ENCODE measurements around the gene MLLT6. TPM values are rescaled to one million over a fixed set of nuclear protein-coding genes. Genes with fewer than 3 reads are reported as not detected.
A peak's percentile ranks its signal among the peaks of the same experiment; 100 is the strongest.

Gene MLLT6
- total RNA-seq, 1 experiment from 2014 or later, result 48.0 TPM

DNA sequence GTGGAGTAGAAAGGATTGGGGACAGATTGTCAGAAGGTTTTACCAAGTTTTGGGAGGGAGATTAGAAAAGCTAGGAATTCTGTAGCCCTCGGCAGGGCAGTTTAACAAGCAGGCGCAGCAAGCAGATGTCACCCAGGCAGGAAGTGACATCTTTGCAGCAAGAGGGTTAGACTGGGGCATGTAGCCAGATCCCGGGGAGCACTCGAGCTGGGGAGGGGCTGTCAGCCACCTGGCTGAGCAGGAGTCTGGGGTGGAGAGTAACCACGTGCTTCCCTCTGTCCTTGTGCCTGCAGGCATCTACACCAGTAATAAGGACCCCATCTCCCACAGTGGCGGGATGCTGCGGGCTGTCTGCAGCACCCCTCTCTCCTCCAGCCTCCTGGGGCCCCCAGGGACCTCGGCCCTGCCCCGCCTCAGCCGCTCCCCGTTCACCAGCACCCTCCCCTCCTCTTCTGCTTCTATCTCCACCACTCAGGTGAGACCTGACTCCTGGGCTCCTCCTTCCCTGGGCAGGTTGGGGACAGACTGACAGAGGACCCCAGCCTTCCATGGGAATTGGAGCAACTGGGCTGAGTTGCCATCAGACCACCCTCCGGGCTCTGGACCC is 12.2 kb downstream of the MLLT6 start:
- POLR2A ChIA-PET, result interaction anchor here (2.4 kb wide), 1 partner anchor 12 kb away, joined by 15 read pairs; the partner anchor contains the start of gene MLLT6
- peaks cover 54% of the 10 kb centered on the region for H3K4me1 Mint-ChIP-seq
- CTCF ChIA-PET, result interaction anchor here (1.7 to 3.0 kb wide), 4 partner anchors 11 to 41 kb away, joined by 7 to 24 read pairs (median 9); partner anchors contain the start of gene CISD3
- peak; percentile 67; the same call in 1 of the 2 replicates for TF ChIP-seq ZNF121 (CRISPR knock-in tag; IDR thresholded peaks at IDR 0.05)
- no peak for TF ChIP-seq ZNF671 (CRISPR knock-in tag; IDR thresholded peaks at IDR 0.05)
- no peaks in the 10 kb centered on the region for H3K36me3 Mint-ChIP-seq
- H3K27ac Mint-ChIP-seq, result no peak overlapping the region
- peaks cover 15% of the 10 kb centered on the region for H3K27me3 Mint-ChIP-seq (ENCODE audit: low read depth)
- H3K9me3 Mint-ChIP-seq, result no peaks in the 10 kb centered on the region
- ATAC-seq (no peak), DNase-seq (ENCODE audit: low spot score) (no peak)
- no peak overlapping the region for H3K4me3 Mint-ChIP-seq

DNA sequence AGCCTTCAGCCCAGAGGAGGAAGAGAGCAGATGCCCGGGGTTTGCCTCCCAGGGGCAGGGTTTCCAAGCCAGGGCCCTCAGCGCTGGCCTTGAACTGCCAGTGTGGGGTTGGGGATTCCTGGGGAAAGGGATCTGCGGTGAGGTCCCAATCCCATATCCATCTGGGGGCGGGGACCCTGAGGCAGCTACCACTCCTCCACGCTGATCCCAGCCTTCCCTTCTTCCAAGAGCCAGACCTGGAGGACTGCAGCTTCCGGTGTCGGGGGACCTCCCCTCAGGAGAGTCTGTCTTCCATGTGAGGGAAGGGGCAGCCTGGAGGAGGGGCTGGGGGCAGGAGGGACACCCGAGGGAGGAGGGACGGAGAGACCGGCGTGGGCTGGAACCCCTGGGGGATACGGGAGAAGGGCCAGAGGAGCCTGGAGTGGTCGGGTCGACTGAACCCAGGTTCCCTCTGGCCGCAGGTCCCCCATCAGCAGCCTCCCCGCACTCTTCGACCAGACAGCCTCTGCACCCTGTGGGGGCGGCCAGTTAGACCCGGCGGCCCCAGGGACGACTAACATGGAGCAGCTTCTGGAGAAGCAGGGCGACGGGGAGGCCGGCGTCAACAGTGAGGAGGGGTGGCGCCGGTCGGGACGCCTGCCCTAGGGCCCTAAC is 14.3 kb downstream of the MLLT6 start:
- TF ChIP-seq ZNF263 (CRISPR knock-in tag; IDR thresholded peaks at IDR 0.05; ENCODE audit: low read depth) (peak; percentile 44; the same call in 1 of the 2 replicates), TP53 (CRISPR knock-in tag; IDR thresholded peaks at IDR 0.05) (peak; percentile 59; the same call in 1 of the 2 replicates)
- TF ChIP-seq, protein P1, sequence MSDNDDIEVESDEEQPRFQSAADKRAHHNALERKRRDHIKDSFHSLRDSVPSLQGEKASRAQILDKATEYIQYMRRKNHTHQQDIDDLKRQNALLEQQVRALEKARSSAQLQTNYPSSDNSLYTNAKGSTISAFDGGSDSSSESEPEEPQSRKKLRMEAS (CRISPR knock-in tag; IDR thresholded peaks at IDR 0.05), result no peak
- TF ChIP-seq, protein P2, sequence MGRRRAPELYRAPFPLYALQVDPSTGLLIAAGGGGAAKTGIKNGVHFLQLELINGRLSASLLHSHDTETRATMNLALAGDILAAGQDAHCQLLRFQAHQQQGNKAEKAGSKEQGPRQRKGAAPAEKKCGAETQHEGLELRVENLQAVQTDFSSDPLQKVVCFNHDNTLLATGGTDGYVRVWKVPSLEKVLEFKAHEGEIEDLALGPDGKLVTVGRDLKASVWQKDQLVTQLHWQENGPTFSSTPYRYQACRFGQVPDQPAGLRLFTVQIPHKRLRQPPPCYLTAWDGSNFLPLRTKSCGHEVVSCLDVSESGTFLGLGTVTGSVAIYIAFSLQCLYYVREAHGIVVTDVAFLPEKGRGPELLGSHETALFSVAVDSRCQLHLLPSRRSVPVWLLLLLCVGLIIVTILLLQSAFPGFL (CRISPR knock-in tag; IDR thresholded peaks at IDR 0.05; ENCODE audit: borderline replicate concordance), result no peak
- Mint-ChIP-seq H3K36me3 (no peaks in the 10 kb centered on the region), H3K4me3 (peak overlapping the region; percentile 54), H3K4me1 (peaks cover 43% of the 10 kb centered on the region), H3K27ac (no peak overlapping the region), H3K27me3 (ENCODE audit: low read depth) (peaks cover 12% of the 10 kb centered on the region), H3K9me3 (no peaks in the 10 kb centered on the region)
- CTCF ChIA-PET, result interaction anchor here (0.6 to 5.0 kb wide), 24 partner anchors 9 to 211 kb away, joined by 3 to 37 read pairs (median 4); partner anchors contain the start of genes CISD3 and MLLT6
- POLR2A ChIA-PET, result interaction anchor here (0.6 to 1.5 kb wide), 8 partner anchors 10 to 156 kb away, joined by 3 to 7 read pairs (median 4); partner anchors contain the start of gene EPOP
- ATAC-seq (no peak), DNase-seq (ENCODE audit: low spot score) (peak; percentile 52)

DNA sequence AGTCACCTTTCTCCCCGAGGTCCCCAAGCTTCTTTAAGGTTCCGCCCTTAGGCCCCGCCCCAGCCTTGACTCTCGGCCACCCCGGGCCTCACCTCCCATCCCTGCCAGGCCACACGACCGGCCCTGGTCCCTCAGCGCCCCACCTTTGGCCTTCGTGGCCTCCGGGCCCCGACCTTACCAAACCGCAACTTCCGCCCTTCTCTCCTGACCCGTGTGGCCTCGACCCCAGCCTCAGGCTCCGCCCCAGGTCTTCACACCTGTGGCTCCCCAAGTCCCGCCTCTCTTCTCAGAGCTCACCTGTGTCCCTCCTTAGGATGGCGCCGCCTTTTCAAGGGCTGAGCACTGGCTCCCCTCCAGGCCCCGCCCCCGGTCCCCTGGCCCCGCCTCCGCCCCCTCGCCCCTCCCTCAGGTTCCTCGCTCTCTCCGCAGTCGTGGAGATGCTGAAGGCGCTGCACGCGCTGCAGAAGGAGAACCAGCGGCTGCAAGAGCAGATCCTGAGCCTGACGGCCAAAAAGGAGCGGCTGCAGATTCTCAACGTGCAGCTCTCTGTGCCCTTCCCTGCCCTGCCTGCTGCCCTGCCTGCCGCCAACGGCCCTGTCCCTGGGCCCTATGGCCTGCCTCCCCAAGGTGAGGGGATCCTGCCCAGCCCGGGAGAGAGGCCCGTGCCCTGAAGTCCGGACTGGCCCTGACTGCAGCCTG is 15.0 kb downstream of the MLLT6 start:
- ChIA-PET POLR2A (interaction anchor here (0.6 to 1.5 kb wide), 8 partner anchors 10 to 156 kb away, joined by 3 to 7 read pairs (median 4); no protein-coding TSS in a partner anchor), CTCF (interaction anchor here (0.6 to 5.0 kb wide), 12 partner anchors 8 to 162 kb away, joined by 3 to 37 read pairs (median 6); partner anchors contain the start of genes CISD3 and MLLT6)
- DNase-seq (ENCODE audit: low spot score), result peak; percentile 85
- Mint-ChIP-seq H3K27ac (no peak overlapping the region), H3K36me3 (no peaks in the 10 kb centered on the region), H3K4me1 (peaks cover 39% of the 10 kb centered on the region), H3K9me3 (no peaks in the 10 kb centered on the region), H3K4me3 (peak overlapping the region; percentile 54), H3K27me3 (ENCODE audit: low read depth) (peaks cover 12% of the 10 kb centered on the region)
- ATAC-seq, result peak; percentile 69
- TF ChIP-seq, protein P3, sequence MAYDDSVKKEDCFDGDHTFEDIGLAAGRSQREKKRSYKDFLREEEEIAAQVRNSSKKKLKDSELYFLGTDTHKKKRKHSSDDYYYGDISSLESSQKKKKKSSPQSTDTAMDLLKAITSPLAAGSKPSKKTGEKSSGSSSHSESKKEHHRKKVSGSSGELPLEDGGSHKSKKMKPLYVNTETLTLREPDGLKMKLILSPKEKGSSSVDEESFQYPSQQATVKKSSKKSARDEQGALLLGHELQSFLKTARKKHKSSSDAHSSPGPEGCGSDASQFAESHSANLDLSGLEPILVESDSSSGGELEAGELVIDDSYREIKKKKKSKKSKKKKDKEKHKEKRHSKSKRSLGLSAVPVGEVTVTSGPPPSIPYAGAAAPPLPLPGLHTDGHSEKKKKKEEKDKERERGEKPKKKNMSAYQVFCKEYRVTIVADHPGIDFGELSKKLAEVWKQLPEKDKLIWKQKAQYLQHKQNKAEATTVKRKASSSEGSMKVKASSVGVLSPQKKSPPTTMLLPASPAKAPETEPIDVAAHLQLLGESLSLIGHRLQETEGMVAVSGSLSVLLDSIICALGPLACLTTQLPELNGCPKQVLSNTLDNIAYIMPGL (CRISPR knock-in tag; IDR thresholded peaks at IDR 0.05), result no peak
- TF ChIP-seq, protein P1 (CRISPR knock-in tag; IDR thresholded peaks at IDR 0.05), result peak; percentile 80
- TF ChIP-seq SP1 (CRISPR knock-in tag; conservative IDR thresholded peaks at IDR 0.05) (peak; percentile 56), ZNF423 (CRISPR knock-in tag; IDR thresholded peaks at IDR 0.05) (no peak), ESRRA (CRISPR knock-in tag; IDR thresholded peaks at IDR 0.05; ENCODE audit: borderline replicate concordance) (no peak), NR3C1 (CRISPR knock-in tag; conservative IDR thresholded peaks at IDR 0.05; ENCODE audit: low read depth) (no peak), FOXP1 (CRISPR knock-in tag; IDR thresholded peaks at IDR 0.05; ENCODE audit: borderline replicate concordance) (peak; percentile 47; the same call in 1 of the 2 replicates), ZNF263 (CRISPR knock-in tag; IDR thresholded peaks at IDR 0.05; ENCODE audit: low read depth) (no peak; the same call in 1 of the 2 replicates), NR1H2 (CRISPR knock-in tag; IDR thresholded peaks at IDR 0.05) (no peak), NFATC4 (CRISPR knock-in tag; IDR thresholded peaks at IDR 0.05) (no peak), JUN (CRISPR knock-in tag; IDR thresholded peaks at IDR 0.05) (no peak), NFE2L1 (CRISPR knock-in tag; IDR thresholded peaks at IDR 0.05) (peak; percentile 80; the same call in 1 of the 2 replicates), ZNF396 (CRISPR knock-in tag; IDR thresholded peaks at IDR 0.05; ENCODE audit: borderline replicate concordance) (no peak), NFYB (CRISPR knock-in tag; conservative IDR thresholded peaks at IDR 0.05; ENCODE audit: low read depth) (no peak)
- TF ChIP-seq, protein P4, sequence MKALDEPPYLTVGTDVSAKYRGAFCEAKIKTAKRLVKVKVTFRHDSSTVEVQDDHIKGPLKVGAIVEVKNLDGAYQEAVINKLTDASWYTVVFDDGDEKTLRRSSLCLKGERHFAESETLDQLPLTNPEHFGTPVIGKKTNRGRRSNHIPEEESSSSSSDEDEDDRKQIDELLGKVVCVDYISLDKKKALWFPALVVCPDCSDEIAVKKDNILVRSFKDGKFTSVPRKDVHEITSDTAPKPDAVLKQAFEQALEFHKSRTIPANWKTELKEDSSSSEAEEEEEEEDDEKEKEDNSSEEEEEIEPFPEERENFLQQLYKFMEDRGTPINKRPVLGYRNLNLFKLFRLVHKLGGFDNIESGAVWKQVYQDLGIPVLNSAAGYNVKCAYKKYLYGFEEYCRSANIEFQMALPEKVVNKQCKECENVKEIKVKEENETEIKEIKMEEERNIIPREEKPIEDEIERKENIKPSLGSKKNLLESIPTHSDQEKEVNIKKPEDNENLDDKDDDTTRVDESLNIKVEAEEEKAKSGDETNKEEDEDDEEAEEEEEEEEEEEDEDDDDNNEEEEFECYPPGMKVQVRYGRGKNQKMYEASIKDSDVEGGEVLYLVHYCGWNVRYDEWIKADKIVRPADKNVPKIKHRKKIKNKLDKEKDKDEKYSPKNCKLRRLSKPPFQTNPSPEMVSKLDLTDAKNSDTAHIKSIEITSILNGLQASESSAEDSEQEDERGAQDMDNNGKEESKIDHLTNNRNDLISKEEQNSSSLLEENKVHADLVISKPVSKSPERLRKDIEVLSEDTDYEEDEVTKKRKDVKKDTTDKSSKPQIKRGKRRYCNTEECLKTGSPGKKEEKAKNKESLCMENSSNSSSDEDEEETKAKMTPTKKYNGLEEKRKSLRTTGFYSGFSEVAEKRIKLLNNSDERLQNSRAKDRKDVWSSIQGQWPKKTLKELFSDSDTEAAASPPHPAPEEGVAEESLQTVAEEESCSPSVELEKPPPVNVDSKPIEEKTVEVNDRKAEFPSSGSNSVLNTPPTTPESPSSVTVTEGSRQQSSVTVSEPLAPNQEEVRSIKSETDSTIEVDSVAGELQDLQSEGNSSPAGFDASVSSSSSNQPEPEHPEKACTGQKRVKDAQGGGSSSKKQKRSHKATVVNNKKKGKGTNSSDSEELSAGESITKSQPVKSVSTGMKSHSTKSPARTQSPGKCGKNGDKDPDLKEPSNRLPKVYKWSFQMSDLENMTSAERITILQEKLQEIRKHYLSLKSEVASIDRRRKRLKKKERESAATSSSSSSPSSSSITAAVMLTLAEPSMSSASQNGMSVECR (CRISPR knock-in tag; IDR thresholded peaks at IDR 0.05; ENCODE audit: borderline replicate concordance), result no peak
